Parathyroid adenoma (tissue), 2 donors: ENCODE results near the gene TSC22D2.

Source experiments
- H2AFZ ChIP-seq: fragments of 300-600 bp; sonication (generic); one replicate; pipeline ENCODE4 v1.7.0; 2017; ENCODE audit warnings: antibody characterized with exemption, mild to moderate bottlenecking
- H3K27ac ChIP-seq: fragments of 300-600 bp; sonication (generic); one replicate; pipeline ENCODE4 v1.7.0; 2017
- H3K27me3 ChIP-seq: fragments of 300-600 bp; sonication (generic); one replicate; pipeline ENCODE4 v1.7.0; 2017; ENCODE audit warnings: low read length; ENCODE audit not compliant: control insufficient read depth, insufficient read depth
- H3K36me3 ChIP-seq: fragments of 300-600 bp; sonication (generic); one replicate; pipeline ENCODE4 v1.7.0; 2017; ENCODE audit warnings: low read length; ENCODE audit not compliant: control insufficient read depth, insufficient read depth
- H3K4me1 ChIP-seq: fragments of 300-600 bp; sonication (generic); one replicate; pipeline ENCODE4 v1.7.0; 2017; ENCODE audit warnings: control low read depth
- H3K4me2 ChIP-seq: fragments of 300-600 bp; sonication (generic); one replicate; pipeline ENCODE4 v1.7.0; 2017; ENCODE audit warnings: low read length
- H3K4me3 ChIP-seq: fragments of 300-600 bp; sonication (generic); one replicate; pipeline ENCODE4 v1.7.0; 2017; ENCODE audit warnings: low read depth, low read length
- H3K79me2 ChIP-seq: fragments of 300-600 bp; sonication (generic); one replicate; pipeline ENCODE4 v1.7.0; 2017; ENCODE audit warnings: control low read depth
- H3K9ac ChIP-seq: fragments of 300-600 bp; sonication (generic); one replicate; pipeline ENCODE4 v1.7.0; 2017; ENCODE audit warnings: mild to moderate bottlenecking
- H3K9me3 ChIP-seq: fragments of 300-600 bp; sonication (generic); one replicate; pipeline ENCODE4 v1.7.0; 2017; ENCODE audit warnings: low read length; ENCODE audit not compliant: control insufficient read depth
- CTCF ChIP-seq: fragments of 300-600 bp; sonication (generic); IDR thresholded peaks from one replicate; pipeline ENCODE4 v1.7.0; 2017; ENCODE audit warnings: antibody characterized with exemption, mild to moderate bottlenecking
- donor health status: primary hyperparathyroidism.

TSC22D2 gene

DNA sequence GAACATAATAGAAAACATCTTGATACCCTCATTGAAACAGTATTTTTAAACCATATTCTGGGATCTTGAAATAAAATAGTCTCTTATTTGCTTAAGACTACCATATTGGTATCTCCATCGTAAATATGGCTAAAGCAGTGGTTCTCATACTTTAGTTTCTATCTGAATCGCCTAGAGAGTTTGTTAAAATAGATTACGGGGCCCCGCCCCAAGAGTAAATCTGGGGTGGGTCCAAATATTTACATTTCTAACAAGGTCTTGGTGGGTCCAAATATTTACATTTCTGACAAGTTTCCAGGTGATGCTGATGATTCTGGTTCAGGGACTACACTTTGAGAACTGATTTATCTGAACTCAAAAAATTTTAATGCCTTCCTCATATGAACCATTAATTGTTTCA is 45.3 kb downstream of the TSC22D2 start:
- H3K4me3 ChIP-seq, result no peak overlapping the region
- H3K79me2 ChIP-seq, result peaks cover 2% of the 10 kb centered on the region
- no peaks in the 10 kb centered on the region for H3K9me3 ChIP-seq
- TF ChIP-seq CTCF, result no peak
- peaks cover 10% of the 10 kb centered on the region for H3K4me1 ChIP-seq
- H2AFZ ChIP-seq, result no peak overlapping the region
- no peak overlapping the region for H3K4me2 ChIP-seq
- no peak overlapping the region for H3K9ac ChIP-seq
- H3K36me3 ChIP-seq, result no peaks in the 10 kb centered on the region
- no peak overlapping the region for H3K27ac ChIP-seq
- no peaks in the 10 kb centered on the region for H3K27me3 ChIP-seq

DNA sequence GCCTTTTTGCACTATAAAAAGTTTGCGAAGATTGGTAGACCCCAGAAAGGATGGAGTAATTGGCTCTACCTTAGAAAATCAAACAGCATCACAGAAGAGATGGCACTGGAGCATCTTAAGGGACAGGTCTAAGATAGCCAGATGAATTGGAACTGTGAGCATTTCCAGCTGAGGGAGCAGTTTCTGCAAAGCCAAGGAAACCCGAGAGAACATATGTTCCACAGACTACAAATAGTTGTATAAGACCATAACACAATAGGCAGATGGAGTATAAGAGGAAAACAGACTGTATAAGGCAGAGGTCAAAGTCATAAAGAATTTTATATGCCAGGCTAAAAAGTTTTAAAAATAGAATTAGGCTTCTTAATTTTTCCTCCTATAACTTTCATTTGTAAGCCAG is 46.0 kb downstream of the TSC22D2 start:
- no peaks in the 10 kb centered on the region for H3K27me3 ChIP-seq
- no peaks in the 10 kb centered on the region for H3K36me3 ChIP-seq
- H3K79me2 ChIP-seq, result peaks cover 2% of the 10 kb centered on the region
- H2AFZ ChIP-seq, result no peak overlapping the region
- H3K9me3 ChIP-seq, result no peaks in the 10 kb centered on the region
- no peak overlapping the region for H3K9ac ChIP-seq
- H3K4me2 ChIP-seq, result no peak overlapping the region
- H3K4me3 ChIP-seq, result no peak overlapping the region
- H3K4me1 ChIP-seq, result peaks cover 8% of the 10 kb centered on the region
- no peak overlapping the region for H3K27ac ChIP-seq
- TF ChIP-seq CTCF, result no peak

DNA sequence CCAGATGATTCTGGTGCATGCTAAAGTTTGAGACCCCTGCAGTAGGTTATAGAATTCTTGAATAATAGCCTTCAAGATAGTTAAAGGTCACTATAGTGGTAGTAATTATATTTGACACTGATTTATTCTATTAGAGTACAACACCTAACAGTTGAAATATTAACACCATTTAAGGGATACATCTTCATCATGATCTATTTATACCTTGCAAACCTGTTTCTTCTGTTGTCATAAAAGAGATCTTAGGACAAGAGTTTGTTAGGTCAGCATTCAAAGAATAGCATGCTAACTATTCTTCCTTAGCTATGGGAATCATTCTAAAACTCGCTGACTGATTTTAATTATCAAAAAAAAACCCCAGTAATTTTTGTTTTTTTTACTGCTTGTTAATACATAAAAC is 46.5 kb downstream of the TSC22D2 start:
- no peak overlapping the region for H3K4me2 ChIP-seq
- H3K27ac ChIP-seq, result no peak overlapping the region
- H2AFZ ChIP-seq, result no peak overlapping the region
- peaks cover 2% of the 10 kb centered on the region for H3K79me2 ChIP-seq
- H3K36me3 ChIP-seq, result no peaks in the 10 kb centered on the region
- H3K9ac ChIP-seq, result no peak overlapping the region
- H3K9me3 ChIP-seq, result no peaks in the 10 kb centered on the region
- H3K4me3 ChIP-seq, result no peak overlapping the region
- no peaks in the 10 kb centered on the region for H3K27me3 ChIP-seq
- TF ChIP-seq CTCF, result no peak
- H3K4me1 ChIP-seq, result peaks cover 8% of the 10 kb centered on the region

- H3K4me3 ChIP-seq, result no peak overlapping the region
- H3K27me3 ChIP-seq, result no peaks in the 10 kb centered on the region
- no peaks in the 10 kb centered on the region for H3K9me3 ChIP-seq
- H2AFZ ChIP-seq, result no peak overlapping the region
- peaks cover 2% of the 10 kb centered on the region for H3K79me2 ChIP-seq
- peaks cover 8% of the 10 kb centered on the region for H3K4me1 ChIP-seq
- TF ChIP-seq CTCF, result no peak
- no peak overlapping the region for H3K9ac ChIP-seq
- H3K36me3 ChIP-seq, result no peaks in the 10 kb centered on the region
- H3K27ac ChIP-seq, result no peak overlapping the region
- H3K4me2 ChIP-seq, result no peak overlapping the region
Measured at GRCh38 chr3:150455341-150455740, 47.2 kb downstream of the TSC22D2 start.

DNA sequence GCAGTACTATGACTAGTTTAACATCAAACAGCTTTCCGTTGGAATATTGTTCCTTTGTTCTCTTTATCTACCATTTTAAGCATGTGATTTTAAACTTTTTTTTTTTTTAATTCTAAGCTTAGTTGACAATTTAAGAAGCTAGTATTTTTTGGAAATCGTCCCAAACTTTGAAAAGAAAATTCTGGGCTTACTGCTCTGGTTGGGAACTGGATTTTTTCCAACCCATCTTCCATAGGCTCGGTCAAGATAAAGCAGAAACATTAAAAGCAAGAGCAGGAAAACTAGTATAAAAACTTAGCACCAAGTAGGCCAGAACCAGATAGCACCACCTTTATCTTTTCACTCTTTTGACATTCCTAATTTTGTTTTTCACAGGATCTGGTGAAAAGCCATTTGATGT is 49.9 kb downstream of the TSC22D2 start:
- no peak for TF ChIP-seq CTCF
- H2AFZ ChIP-seq, result no peak overlapping the region
- no peaks in the 10 kb centered on the region for H3K9me3 ChIP-seq
- no peak overlapping the region for H3K4me2 ChIP-seq
- no peak overlapping the region for H3K9ac ChIP-seq
- H3K27ac ChIP-seq, result no peak overlapping the region
- H3K27me3 ChIP-seq, result no peaks in the 10 kb centered on the region
- H3K4me3 ChIP-seq, result no peak overlapping the region
- H3K36me3 ChIP-seq, result no peaks in the 10 kb centered on the region
- peaks cover 6% of the 10 kb centered on the region for H3K4me1 ChIP-seq
- H3K79me2 ChIP-seq, result peaks cover 2% of the 10 kb centered on the region
